Kidney tubule cell (primary cell): Measurements from ENCODE around the gene CTXND1.

Experiments used
- DNase-seq: peaks from one replicate; pipeline ENCODE4 v3.0.0-alpha.2; 2018; ENCODE audit warnings: low spot score

CTXND1 gene

DNA sequence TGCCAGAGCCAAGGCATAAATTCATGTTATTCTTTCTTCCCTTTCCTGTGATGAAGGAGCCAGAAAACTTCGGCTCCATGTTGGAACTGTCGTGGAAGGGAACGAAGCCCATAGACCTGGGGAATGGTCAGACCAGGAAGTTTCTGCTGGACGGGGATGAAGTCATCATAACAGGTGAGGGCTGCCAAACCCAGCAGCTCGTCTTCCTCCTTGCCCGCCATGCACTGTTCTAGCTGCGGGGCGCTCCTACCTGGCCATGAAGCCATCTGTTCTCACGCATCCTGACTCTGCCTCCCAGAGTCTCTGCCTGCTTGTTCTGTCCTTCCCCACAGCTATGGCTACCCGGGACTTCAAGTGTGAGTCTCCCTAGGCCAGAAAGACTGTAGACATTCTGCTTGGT is 71.0 kb downstream of the CTXND1 start:
- no peak for DNase-seq

DNA sequence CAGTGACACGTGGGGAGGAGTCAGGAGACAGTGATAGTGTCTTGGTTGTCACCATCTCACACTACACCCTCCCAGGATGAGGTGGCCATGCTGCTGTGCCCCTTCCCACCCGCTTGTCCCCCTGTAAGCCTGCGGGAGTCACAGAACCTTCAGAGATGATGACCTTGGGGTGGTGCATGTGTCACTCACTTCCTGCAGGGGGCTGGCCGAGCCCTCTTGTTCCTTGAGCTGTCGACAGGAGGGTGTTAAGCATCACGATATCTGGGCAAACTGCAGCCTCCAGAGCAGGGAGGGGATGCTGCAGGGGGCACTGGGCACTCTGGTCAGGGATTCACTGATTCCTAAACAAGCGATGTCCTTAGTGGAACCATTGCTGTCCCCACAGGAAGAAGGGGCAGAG is 71.5 kb downstream of the CTXND1 start:
- no peak for DNase-seq

DNA sequence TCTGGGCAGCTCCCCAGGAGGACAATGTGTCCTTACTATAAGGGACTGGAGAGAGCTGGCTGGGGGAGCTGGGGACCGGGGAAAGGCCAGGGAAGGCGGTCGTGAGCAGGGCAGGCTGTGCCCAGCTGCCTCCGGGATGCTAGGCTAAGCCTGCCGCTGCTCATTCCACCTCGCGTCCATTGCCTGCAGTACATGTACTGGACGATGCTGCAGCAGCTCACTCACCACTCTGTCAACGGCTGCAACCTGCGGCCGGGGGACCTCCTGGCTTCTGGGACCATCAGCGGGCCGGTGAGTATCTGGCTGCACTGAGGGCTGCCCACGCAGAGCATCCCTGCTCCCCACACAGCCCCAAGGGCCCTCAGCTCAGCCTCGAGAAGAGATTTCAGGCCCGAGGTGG is 72.1 kb downstream of the CTXND1 start:
- no peak for DNase-seq

DNA sequence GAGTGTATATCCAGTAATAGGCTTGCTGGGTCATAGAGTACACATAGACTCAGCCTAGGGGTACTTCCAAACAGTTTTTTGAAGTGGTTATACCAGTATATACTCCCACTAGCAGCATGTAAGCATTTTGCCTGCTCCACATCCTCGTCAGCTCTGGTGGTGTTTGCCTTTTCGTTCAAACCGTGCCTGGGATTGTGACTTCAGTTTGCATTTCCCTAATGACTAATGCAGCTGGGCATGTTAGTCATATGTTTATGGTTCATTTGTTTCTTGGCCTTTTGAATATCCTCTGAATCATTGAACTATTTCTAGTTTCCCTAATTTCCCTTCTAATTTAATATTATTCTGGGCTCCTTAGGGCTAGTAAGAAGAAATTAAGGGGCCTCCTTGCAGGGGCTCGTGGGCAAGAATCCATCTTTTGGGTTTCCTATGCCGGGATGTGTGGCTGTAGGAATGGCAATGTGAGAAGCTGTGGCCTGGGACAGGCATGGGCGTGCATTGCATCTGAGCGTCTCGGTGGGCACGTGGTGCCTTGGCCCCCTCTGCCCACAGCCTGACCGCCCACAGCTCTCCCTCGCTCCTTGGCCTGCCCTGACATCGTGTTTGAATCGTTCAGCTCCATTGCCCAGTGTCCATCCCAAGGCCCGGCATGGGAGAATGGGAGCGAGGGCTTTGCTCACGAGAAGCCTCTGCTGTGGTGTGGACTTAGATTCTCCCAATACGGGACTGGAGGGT is 72.8 kb downstream of the CTXND1 start:
- peak; percentile 92 for DNase-seq

DNA sequence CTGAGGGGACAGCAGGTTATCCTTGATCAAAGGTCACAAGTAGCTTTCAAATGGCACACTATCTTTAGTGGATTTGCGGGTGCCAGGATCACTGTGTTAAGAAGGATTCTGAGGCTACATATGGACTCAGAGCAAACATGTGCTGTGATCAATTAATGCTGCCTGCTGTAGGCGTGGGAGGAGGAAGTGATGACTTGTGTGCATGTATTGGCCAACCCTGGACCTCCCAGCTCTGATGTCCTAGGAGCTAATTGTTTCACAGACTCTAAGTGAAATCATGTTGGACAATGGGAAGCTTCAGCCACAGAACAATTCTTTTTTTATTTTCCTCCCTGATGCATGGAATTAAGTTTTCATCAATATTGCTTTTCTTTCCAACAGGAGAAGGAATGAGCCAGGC is 74.9 kb downstream of the CTXND1 start:
- no peak for DNase-seq

DNA sequence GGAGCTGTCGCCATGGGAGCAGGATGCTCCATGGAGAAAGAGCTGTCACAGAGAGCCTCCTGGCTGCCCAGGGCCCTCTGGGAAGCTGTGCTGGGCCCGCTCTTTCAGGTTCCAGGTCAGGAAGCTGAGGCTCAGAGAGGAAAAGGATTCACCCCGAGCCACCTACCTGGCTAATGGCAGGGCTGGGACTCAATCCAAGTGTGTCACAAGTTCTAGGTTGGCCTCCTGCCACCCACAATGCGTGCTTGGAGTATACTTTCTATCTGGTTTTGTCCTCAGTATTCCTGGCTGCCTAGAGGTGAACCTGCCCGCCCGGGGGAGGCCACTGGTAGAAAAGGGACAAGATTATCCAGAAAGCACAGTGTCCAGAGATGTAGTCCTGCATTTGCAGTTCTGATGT is 75.6 kb downstream of the CTXND1 start:
- DNase-seq = peak; percentile 49

DNA sequence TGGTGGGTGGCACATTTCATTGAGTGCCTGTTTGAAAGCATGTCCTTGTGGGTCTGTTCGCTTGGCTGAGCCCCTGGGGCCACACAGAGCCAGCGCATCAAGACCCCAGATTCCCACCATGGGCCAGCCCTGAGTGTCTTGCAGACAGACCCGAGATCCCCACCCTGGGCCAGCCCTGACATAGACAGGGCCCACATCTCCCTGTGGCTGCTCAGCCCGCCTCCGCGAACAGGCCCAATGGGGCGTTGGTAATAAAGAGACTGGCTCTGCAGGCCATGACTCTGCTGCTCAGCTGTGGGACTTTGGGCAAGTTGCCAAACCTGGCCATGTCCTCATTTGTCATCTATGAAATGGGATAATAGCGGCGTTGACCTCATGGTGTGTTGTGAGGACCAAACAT is 76.6 kb downstream of the CTXND1 start:
- no peak for DNase-seq

DNA sequence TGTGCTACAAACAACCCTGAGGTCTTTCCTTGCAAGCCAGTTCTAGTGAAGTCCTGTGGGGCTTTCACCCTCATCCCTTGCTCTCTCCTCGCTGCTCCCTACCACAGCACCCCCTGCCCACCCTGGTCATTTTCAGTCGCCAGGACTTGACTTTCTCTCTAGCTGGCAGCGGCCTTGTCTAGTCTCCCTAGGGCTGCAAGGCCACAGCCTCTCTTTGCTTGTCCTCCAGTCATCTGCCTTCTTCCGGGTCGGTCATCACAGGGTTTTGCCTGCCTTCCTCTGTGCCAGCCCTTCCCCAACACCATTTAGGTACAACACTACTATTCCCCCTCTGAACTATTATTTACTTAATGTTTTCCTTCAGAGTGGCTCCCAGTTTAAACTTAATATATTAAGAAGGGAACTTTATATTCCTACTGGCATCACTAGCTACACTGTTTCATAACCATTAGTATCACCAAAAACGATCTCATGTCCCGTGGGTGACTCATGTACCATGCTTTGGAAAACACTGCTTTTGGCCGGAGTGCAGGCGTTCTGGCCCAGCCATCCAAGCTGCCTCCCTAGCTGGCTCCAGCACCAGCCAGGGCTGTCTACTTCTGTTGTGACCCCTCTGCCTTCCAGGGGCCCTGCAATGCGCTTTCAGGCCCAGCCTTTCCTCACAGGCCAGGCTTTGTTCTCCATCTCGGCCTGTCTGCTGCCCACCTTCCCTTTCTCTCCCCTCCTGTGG is 77.8 kb downstream of the CTXND1 start:
- DNase-seq = peak; percentile 18

DNA sequence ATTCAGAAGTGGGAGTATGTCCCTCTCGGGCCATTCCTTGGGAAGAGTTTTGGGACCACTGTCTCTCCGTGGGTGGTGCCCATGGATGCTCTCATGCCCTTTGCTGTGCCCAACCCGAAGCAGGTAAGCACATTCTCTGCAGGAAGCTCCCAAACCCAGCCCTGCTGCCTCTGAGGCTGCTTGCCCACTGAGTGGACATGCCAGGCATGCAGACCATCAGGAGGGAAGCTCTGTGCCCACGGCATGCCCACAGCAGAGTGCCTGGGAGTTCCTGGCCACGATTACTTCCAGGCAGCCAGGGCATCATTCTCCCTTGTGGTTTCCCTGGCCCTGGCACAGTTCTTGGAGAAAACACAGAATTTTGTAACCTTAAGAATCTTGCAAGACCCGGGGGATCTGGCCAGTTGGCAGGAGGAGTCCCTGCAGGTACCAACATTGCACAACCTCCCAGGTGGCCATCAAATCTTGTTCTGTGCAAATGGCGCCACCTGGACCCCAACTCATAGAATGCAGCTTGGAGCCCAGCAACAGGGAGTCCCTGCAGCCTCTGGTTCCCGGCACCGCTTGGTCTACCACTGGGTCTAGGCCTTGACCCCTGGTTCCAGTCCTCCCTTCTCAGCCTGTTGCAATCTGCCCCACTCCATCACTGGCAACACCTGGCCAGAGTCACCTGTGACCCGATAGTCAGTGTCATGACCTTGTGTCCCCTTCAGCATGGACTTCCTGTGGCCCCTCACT is 78.8 kb downstream of the CTXND1 start:
- peak; percentile 76 for DNase-seq

DNA sequence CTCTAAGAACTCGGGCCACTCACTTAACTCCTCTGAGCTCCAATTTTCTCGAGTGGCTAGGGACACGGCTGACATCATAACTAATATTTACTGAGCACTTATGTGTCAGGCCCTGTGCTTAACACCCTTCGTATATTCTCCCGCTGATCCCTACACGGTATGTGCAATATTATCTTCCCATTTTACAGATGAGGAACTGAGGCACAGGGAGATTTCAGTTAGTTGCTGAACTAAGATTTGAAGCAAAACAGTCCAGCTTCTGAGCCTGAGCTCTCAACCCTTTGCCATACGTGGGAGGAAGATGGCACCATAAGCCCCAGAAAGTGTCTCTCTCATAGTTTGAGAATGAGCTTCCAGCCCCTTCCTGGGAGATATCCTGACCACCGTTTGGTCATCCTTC is 79.6 kb downstream of the CTXND1 start:
- no peak for DNase-seq

DNA sequence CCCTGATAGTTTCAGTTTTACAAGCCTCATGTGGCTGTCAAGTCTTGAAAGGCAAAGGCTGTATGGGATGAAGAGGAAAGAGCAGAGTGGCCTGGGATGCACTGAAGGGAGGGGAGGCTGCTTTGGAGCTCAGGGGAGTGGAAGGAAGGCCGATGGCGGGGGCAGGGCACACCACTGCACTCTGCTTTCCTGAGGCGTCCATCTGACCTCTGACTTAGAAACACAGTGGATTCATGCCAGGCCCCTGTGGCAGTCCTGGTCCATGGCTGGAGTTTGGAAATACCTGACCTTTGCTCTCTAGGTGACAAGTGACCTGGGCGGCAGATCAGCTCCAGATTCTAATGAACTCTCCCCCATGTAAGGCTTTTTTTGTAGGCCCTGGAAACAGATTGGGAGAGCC is 80.2 kb downstream of the CTXND1 start:
- no peak for DNase-seq

DNA sequence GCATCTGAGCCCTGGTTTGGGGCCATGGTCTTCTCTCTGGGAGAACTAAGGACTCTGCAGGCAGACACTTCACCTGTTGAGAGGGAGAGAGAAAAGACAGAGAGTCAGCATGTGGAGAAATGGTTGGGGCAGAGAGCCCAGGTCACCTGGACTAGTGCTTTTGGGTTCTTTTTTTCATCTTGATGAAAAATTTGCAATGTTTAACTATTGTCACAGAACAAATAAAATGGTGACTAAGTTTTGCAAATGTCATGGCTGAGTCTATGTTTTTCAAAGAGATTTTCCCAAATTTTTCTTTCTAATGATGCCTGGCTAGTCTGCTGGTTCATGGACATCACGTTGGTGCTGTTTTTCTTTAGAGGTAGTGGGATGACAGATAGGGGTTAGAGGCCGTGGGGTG is 81.4 kb downstream of the CTXND1 start:
- no peak for DNase-seq

DNA sequence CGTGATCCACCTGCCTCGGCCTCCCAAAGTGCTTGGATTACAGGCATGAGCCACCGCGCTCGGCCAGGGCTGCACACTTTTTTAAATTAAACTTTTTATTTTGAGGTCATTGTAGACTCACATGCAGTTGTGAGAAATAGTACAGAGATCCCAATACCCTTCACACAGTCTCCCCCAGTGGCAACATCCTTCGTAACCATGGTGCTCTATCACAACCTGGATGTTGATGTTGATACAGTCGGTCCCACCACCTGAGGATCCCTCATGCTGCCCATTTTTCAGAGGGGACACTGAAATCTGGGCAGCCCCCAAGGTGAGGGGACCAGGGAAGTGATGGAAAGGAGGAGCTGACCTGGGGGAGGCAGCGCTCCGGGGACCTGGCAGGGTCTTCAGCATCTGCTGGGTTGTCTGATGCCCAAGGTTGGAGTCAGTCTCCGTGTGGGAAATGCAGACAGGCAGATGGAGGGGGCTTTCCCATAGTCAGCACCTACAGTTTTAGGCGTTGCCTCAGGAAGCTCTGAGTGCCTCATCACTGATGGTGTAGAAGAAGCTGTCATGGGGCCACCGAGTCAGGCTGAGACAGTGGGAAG is 82.2 kb downstream of the CTXND1 start:
- no peak for DNase-seq

DNA sequence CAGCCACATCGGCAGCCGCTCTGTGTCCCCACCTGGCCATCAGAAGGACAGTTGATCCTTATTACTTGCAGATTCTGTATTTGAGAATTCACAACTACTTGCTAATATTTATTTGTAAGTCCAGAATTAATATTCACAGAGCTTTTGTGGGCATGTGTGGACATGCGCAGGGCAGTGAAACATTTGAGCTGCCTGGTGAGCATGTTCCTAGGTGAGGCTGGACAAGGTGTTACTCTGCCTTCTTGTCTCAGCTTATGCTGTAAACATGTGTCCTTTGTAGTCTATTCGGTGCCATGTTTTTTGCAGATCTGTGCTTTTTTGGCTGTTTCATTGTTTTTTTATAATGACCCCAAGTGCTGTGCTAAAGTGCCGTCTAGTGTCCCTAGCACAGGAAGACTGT is 83.6 kb downstream of the CTXND1 start:
- DNase-seq = no peak

DNA sequence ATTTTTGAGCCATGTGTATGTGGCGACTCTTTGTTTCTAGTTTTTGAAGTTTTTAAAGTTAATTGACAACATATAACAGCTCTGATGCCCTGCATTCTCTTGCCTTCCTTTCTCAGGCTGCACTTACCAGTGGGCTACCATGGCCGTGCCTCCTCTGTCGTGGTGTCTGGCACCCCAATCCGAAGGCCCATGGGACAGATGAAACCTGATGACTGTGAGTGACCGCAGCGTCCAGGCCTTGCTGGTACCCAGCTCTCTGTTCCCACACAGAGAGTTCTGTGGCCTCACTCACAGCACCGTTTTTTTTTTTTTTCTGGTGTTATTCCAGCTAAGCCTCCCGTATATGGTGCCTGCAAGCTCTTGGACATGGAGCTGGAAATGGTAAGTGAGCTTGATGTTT is 84.1 kb downstream of the CTXND1 start:
- DNase-seq = no peak

DNA sequence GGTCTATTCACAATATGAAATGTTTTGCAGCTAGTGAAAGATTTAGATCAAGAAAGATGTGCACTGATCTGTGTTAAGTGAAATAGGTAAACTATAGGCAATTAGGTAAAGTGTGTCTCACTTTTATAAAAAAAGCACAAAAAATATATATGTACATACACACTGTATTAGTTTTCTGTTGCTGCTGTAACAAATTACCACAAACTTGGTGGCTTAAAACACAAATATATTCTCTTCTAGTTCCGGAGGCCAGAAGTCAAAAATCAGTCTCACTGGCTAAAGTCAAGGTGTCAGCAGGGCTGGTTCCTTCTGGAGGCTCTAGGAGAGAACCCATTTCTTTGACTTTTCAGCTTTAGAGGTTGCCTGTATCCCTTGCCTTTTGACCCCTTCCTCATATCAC is 88.1 kb downstream of the CTXND1 start:
- no peak for DNase-seq

DNA sequence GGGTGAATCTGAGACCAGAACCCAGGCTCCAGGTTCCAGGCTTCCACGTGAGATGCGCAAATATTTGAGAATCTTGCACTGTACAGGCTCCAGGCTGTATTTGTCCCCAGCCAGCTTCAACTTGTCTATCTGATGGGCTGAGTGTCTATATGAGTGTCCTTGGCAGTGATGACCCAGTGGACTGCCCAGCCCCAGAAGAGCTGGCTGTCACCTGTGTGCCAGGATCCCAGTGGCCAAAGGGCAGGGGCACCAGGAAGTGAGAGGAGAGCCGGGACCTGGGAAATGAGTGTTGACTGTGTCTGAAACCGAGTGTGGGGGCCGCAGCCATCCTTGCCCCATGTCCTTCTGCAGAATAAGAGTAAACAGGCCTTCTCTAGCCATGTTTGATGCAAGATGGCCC is 88.8 kb downstream of the CTXND1 start:
- no peak for DNase-seq

DNA sequence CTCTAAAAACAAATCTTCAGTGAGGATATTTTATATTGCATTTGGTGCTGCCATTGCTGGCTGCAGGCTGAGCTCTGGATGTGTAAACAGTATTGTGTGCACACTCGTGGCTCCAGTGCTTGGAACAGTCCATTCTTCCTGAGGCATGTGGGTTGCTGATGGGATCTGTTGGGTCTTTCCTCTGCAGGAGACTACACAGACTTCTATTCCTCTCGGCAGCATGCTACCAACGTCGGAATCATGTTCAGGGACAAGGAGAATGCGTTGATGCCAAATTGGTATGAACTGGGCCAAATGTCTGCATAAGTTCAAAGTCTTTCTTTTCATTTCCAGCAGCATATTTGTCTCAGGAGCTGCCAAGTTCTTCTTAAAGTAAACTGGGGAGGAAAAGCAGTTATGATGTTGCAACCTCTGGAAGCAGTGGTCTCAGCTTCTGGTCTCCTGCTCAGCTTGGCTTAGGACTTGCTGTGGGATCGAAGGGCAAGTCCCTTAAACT is 89.9 kb downstream of the CTXND1 start:
- no peak for DNase-seq

DNA sequence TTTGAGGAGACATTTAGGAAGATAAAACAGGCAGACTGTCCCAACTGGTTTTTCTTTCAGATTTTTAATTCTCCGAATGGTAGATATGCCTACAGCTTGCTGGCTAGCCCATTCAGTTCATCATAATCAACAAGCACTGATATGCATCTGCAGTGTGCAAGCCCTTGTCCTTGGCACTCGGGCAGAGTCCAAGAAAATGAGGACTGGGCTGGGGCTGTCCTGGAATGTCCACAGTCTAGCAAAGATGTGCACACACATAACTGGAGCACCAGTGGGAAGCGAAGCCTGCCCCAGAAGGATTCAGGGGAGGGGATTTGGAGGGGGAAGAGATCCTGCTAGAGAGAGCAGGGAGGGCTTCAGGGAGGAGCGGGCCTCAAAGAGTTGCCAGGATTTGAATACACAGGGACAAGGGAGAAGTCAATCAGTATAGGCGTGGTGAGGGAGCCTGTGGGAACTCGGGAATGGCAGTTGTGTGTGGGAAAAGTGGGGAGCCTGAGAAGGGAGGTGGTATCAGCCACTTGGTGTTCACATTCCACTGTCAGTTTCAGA is 90.5 kb downstream of the CTXND1 start:
- no peak for DNase-seq

DNA sequence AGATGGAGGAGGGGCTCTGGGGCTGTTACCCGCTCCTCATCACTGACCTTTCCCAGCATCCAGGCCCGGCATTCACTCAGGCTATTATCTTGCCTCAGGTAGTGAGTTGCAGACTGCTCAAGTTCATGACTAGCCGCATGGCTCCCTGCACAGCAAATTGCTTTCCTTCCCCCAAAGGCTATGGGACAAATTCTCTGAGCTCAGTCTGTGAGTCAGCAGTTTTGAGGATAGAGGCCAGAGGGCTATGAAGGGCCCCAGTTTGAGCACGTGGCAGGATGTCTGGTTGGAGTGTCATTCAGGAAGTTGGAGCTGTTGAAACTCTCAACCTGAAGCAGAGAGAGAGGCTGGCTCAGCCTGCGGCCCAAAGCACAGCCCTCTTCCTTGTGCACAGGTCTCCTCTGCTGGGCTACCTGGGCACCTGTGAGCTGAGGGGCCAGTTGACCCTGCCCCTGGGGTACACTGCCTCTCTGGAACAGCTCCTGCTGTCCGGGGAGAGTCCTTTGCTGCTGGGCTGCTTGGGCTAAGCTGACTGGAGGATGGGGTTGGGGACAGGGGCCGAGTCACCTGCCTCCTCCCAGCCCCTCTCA is 91.3 kb downstream of the CTXND1 start:
- DNase-seq = peak; percentile 98

DNA sequence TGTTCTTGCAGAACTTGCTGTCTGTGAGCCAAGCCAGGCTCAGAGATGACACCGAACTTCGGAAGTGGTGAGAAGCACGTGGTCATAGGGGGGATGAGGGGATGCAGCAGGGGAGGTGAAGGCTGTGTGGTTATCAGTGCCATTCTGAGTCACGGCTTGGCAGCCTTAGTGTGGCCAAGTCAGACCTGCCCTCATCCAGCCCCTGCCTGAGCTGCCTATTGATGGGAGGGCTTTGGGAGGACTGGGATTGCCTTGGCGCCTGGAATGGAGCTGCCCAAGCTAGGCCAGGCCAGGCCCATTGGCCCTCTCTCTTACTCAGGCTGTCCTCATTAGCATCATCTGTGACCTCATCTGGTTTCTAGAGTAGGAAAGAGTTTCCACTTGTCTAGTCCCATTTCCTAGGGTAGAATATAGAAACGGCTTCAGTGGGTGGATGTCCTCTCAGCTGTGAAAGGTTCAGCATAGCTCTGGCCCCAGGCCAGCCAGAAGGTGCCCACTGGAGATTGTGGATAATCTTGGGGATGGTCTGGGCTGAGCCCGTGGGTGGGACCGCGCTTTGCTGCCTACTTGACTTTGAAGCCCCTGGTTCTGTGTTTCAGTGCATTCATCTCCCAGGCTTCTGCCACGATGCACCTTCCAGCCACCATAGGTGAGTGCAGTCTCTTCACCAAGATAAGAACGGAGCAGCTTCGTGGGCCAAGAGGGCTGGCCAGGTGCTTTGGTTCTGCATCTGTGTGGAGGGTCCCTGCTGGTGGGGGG is 92.0 kb downstream of the CTXND1 start:
- peak; percentile 85 for DNase-seq
